Measurements from ENCODE around the gene ZCCHC14.
"Not testable (repeated sequence)": the region's sequence is repeated elsewhere in the genome, so short reads cannot be mapped to it uniquely, and the experiment has no call there.

Gene ZCCHC14

DNA sequence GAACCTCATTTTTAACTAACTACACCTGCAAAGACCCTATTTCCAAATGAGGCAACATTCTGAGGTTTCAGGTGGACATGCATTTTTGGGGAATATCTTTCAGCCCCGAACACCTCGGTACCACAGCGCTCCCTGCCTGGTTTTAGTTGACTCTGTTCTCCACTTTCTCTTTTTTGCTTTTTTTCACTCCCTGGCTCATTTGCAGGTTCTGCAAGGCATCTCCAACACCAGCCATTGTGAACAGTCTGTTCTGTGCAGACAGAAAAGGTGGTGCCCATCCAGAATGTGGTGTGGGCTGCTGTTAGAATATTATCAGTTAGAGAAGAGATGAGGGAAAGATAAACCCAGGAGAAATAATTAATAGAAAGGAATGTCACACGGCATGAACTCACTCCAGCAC is 32.5 kb upstream of the ZCCHC14 start:
- no peak for DNase-seq (ENCODE audit: low read depth in 2 of 3, low spot score in 2 of 3)

GRCh38 chr16:87524407-87524806 is 31.6 kb upstream of the ZCCHC14 start:
- DNase-seq (ENCODE audit: low read depth in 2 of 3, low spot score in 2 of 3) = no peak

DNA sequence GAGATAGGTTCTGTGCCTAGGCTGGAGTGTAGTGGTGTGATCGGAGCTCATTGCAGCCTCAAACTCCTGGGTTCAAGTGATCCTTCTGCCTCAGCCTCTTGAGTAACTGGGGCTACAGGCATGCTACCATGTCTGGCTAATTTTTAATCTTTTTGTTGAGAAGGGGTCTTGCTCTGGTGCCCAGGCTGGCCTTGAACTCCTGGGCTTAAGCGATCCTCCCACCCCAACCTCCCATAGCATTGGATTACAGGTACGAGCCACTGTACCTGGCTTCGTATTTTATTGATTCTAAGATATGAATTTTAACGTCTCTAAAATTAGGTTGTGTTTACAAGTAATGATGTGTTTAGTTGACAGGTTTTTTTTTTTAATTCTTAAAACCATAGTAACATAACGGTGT is 30.8 kb upstream of the ZCCHC14 start:
- not testable (repeated sequence) for DNase-seq (ENCODE audit: low read depth in 2 of 3, low spot score in 2 of 3)

DNA sequence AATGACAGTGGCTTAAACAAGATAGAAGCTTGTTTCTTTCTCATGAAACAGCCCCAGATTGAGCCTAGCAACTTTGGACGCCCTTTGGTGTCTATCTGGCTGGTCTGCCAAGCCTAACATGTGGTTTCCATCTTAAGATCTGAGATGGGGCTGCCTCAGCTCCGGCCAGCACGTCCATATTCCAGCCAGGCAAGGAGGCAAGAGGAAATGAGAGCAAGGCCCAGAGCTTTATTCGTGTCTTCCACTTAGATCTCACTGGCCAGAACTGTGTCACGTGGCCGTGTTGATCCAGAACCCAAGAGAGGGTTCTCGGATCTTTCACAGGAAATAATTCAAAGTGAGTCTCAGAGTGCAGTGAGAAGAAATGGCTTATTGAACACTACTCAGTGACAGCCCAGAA is 28.9 kb upstream of the ZCCHC14 start:
- DNase-seq (ENCODE audit: low read depth in 2 of 3, low spot score in 2 of 3) = not testable (repeated sequence)

DNA sequence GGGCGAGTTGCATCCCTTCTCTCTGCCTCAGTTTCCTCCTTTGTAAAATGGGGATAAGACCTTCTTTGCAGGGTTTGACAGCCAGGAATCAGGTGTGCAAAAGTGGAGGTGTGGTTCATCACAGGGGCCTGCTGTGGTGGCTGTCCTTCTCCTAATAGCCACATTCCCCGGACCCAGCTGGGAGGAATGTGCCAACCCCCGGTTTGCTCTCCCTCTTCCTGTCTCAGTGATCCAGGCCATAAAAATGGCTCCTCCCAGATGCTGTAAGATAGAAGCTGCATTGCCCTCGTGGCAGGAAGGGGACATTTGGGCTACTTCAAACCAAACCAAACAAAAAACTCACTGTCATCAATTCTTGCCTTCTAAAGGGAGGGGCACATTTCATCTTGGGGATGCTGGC is 26.3 kb upstream of the ZCCHC14 start:
- not testable (repeated sequence) for DNase-seq (ENCODE audit: low read depth in 2 of 3, low spot score in 2 of 3)

DNA sequence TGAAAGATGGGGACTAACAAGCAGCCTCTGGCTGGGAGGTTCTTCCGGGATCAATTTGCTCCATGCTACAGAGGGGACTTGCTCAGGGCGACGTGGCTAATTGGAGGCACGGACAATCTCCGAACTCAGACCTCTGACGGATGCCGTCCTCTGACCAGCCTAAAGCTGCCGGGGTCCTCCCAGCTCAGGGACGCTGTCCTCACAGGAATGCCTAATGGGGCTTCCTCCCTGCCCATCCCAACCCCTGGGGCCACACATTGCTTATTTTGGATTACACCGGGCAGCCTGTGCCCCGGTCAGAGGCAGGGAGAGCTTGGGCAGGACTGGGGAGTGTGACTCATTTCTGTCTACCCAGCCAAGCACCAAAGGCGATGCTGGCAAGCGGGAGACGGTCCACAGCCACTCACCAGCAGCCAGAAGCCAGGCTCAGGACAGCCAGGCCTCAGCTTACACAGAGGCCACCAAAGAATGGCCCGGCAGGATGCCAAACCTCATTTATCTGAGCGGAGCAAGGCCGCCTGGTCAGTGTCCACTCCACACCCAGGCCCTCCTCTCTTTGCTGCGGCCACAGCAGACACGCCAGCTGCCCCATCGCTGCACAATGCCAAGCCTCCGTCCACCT is 25.7 kb upstream of the ZCCHC14 start:
- DNase-seq (ENCODE audit: low read depth in 2 of 3, low spot score in 2 of 3) = not testable (repeated sequence)

DNA sequence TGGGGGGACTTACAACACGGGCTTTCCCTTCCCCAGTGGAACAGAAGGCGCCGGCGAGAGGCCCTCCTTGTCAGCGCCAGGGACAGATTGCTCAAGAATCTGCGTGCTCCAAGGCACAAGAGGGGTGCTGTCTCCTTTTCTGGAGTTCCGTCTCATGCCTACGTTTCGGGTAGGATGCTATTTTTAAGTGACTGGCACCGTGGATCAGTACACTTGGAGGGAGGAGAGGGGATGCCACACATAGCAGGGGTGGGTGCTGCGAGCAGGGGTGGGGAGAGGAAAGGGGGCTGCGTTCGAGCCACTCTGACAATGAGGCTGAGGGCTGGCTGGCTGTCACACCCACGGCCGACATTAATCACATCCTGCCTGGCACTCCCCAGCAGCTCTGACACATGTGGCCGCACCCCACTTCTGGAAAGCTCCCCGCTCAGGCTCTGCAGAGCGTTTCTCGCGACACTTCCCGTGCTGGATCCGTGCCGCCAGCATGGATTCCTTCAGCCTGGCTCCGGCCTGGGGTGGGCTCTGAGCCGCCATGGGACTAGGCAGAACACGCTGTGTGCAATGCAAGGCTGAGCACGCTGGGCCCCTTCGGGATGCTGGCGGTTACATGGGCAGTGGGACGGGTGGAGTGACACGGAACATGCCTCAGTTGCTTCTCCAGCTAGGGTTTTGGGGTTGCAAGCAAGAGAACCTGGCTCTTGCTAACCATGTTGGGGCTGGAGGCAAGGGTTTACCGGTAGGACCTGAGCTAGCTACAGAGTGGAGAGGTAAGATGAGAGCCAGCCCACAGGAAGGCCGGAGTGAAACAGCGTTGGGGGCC is 25.0 kb upstream of the ZCCHC14 start:
- not testable (repeated sequence) for DNase-seq (ENCODE audit: low read depth in 2 of 3, low spot score in 2 of 3)

GRCh38 chr16:87516361-87516760 is 23.5 kb upstream of the ZCCHC14 start:
- DNase-seq (ENCODE audit: low read depth in 2 of 3, low spot score in 2 of 3) = no peak

DNA sequence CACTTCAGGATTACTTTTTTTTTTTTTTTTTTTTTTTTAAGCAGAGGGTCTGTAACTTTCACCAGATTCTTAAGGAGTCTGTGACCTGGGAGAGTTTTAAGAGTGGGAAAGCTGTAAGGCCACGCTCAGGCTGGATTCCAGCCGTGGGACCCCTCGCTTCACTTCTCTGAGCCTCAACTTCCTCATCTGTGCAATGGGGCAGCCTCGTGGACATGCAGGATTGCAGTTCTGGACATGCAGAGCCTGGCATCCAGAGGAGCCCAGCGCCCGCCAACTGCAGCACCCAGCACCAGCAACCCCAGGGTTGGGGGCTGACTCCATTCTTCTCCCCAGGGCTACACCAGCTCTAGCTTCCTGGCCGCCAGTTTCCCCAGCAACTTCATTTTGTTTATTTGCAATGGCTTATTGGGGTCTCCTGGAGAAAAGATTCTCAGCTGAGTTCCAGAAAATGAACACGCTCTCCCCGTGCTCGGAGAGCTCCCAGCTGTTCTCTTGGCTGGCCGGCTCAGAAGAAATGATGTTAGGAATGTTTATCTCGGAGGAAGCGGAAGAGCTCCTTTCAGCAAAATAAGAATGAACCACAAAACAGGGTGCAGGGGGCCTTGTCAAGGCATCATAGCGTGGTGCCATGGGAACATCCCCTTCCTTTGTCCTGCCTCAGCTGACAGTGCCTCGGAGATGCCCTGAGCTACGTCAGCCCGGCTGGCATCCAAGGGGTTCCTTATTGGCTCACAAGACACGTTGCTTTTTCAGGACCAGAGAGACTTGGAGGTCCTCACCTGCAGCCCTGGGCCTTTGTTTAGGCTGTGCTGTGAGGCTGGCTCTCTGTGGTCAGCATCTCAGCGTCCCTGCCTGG is 22.9 kb upstream of the ZCCHC14 start:
- DNase-seq (ENCODE audit: low read depth in 2 of 3, low spot score in 2 of 3) = no peak

- DNase-seq (ENCODE audit: low read depth in 2 of 3, low spot score in 2 of 3) = not testable (repeated sequence)
Measured at GRCh38 chr16:87509778-87510177, 17.0 kb upstream of the ZCCHC14 start.

DNA sequence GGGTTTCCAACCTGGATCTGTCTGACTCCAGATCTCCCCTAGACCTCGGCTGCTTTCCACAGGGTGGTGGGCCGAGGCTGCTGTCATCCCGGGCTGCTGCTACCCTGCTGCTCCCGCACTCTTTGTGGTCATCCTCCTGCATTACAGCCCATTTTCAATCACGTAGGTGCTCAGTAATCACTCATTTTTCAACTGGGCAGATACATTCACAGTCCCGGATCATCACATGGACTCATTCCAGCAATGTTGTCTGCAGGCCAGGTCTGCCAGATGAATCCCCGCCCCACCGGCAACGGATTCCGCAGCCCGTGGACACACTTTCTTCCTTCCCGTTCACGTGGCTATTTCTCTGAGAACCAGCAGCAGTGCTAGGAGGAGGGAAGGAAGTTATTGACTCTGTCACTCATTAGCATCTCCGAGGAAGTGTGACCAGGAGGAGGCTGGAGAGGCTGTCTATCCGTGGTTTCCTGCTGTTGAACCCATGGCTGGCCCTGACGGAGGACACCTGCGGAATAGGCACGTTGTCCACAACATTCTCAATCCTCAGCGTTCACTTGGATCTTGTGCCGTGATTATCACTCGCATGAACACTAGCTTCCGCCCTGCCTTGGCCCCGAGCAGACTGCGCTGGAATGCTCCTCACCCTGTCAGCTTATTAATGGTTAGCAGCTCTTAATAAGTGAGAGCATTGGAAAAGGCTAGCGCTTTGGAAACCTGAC is 14.7 kb upstream of the ZCCHC14 start:
- DNase-seq (ENCODE audit: low read depth in 2 of 3, low spot score in 2 of 3) = no peak

- no peak for DNase-seq (ENCODE audit: low read depth in 2 of 3, low spot score in 2 of 3)
Measured at GRCh38 chr16:87506423-87507350, 13.9 kb upstream of the ZCCHC14 start.

DNA sequence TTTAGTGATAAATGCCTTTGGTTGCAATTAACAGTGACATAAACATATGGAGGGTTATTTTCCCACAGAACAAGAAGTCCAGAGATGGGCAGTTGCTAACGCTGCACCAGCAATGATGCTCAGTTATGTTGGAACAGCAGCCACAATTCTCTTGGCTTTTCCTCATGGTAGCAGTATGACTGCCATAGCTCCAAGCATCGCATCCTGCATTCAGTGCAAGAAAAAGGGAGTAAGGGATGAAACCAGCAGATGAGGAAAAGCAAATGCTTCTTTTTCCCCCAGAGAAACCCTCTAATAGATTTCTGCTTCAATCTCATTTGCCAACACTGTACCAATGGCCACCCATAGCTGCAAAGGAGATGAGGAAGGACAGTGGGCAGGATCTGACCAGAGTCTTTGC is 13.0 kb upstream of the ZCCHC14 start:
- DNase-seq (ENCODE audit: low read depth in 2 of 3, low spot score in 2 of 3) = no peak

GRCh38 chr16:87503232-87503937 is 10.6 kb upstream of the ZCCHC14 start:
- not testable (repeated sequence) for DNase-seq (ENCODE audit: low read depth in 2 of 3, low spot score in 2 of 3)

DNA sequence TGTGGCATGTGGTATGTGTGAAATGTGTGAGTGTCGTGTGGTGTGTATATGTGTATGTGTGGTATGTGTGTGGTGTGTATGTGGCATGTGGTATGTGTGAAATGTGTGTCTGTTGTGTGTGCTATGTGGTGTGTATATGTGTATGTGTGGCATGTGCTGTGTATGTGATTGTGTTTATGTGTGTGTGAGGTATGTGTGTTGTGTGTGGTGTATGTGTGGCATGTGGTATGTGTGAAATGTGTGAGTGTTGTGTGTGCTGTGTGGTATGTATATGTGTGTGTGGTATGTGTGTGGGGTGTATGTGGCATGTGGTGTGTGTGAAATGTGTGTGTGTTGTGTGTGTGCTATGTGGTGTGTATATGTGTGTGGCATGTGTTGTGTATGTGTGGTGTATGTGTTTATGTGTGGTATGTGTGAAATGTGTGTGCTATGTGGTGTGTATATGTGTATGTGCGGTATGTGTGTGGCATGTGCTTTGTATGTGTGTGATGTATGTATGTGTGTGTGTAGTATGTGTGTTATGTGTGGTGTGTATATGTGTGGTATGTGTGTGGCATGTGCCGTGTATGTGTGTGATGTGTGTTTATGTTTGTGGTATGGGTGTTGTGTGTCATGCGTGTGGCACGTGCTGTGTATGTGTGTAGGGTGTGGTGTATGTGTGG is 9.6 kb upstream of the ZCCHC14 start:
- no peak for DNase-seq (ENCODE audit: low read depth in 2 of 3, low spot score in 2 of 3)

- DNase-seq (ENCODE audit: low read depth in 2 of 3, low spot score in 2 of 3) = no peak
Measured at GRCh38 chr16:87501117-87501516, 8.3 kb upstream of the ZCCHC14 start.

DNA sequence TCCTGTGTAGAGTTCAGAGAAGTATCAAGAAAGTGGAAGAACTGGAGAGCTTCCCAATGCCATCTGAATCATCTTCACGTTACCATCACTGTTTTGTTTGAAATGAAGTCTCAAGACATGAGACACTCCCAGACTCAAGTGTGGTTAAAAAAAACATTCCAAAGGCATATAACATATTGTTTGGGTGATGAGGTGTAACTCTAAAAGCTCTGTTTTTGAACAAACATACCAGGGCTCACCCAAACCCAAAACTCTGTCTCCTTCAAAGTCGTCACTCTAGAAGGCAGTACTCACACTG is 6.3 kb upstream of the ZCCHC14 start:
- no peak for DNase-seq (ENCODE audit: low read depth in 2 of 3, low spot score in 2 of 3)

DNA sequence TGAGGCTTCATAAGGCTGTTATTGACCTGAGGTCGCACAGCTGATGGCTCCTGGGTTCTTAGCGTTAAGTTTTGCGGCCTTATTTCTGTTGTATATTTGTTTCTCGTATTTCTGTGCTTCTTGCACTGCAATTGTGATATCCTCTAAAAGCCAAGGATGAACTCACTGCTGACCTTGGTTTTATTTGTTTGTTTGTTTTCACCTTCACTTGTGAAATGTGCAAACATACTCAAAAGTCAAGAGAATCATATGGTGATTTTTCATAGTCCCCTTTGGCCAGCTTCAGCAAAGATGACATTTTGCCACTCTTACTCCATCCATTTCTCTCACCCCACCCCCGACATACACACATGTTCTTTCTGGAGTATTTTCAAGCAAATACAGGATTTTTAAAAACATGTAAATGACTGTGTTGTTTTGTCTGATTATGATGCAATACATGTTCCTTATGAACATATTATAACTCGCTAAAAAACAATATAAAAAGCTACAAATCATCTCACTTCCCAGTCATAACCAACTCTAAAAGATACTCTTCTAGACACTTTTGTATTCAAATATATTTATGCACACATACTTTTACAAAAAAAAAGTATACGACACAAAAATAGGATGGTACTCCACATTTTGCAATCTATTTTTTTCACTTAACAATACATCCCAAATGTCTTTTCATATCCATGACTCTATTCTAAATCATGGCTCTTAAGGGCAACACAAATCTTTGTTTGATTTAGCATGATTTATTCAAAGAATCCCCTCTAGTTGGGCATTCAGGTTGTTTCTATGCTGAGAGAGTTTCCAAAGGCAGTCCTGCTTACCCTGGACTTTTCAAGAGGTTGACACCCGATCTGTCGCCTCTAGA is 5.7 kb upstream of the ZCCHC14 start:
- DNase-seq (ENCODE audit: low read depth in 2 of 3, low spot score in 2 of 3) = no peak
